K562 (cell line): Measurements from ENCODE around the gene XRCC3. TPM values are rescaled to one million over a fixed set of nuclear protein-coding genes. Genes with fewer than 3 reads are reported as not detected.

Source experiments
- ATAC-seq: fragments of 200-7000 bp; cut with Tn5 transposase; 3 replicates; pipeline ENCODE4 v1.9.1; 2020; ENCODE audit warnings: moderate library complexity
- BruUV-seq: library from RNA; stranded (reverse); fragments of 400-500 nt; replicated peaks from 2 replicates; lab custom pipeline; 2021; lab: Mats Ljungman, UMichigan
- CTCF ChIA-PET: fragments of 300-600 bp; formaldehyde crosslinking; extraction: SDS; loops from one replicate; lab custom pipeline; 2021; ENCODE audit warnings: low intra/inter-chr PET ratio; lab: Yijun Ruan, JAX
- POLR2A ChIA-PET: fragments of 300-600, 350-650 bp; sonication (Branson Sonifier 250); formaldehyde crosslinking; extraction: SDS; loops from one replicate; lab custom pipeline; 2021; ENCODE audit warnings: antibody characterized with exemption, inconsistent platforms; lab: Yijun Ruan, JAX
- DNase-seq, 4 experiments: peaks; one replicate each; pipeline versions ENCODE4 v3.0.0 to v3.0.0-alpha.2; 2011 to 2018; ENCODE audit warnings: low spot score in 3 of 4, mixed read lengths in 3 of 4; ENCODE audit errors: extremely low read depth in 1 of 4
- FAIRE-seq: peaks from 2 replicates; lab custom pipeline; 2011; peaks lifted over from hg19 to GRCh38; lab: Jason Lieb, UNC
- H2AFZ ChIP-seq: 2 replicates; pipeline ENCODE4 v1.6.0; 2011; ENCODE audit warnings: low read depth, low read length, control low read depth, inconsistent platforms
- H3K27ac ChIP-seq: fragments of 200-600 bp; 3 replicates; pipeline ENCODE4 v1.8.0; 2011; ENCODE audit warnings: low read depth, mild to moderate bottlenecking, control low read depth, inconsistent platforms, low read length, moderate library complexity, mixed read lengths; ENCODE audit errors: extremely low read depth
- H3K27me3 ChIP-seq, 2 experiments: fragments of 300-600 bp in 1 of 2; 2 replicates in 1 of 2; 3 replicates in 1 of 2; pipeline versions ENCODE4 v1.6.0 to v1.8.0; 2011; ENCODE audit warnings: inconsistent platforms in 2 of 2, low read length in 2 of 2, mild to moderate bottlenecking in 1 of 2, mixed read lengths in 1 of 2, moderate library complexity in 1 of 2; ENCODE audit not compliant: control insufficient read depth in 2 of 2, insufficient read depth in 2 of 2
- H3K36me3 ChIP-seq: fragments of 300-600 bp; 3 replicates; pipeline ENCODE4 v1.8.0; 2011; ENCODE audit warnings: mild to moderate bottlenecking, low read length, inconsistent platforms; ENCODE audit not compliant: control insufficient read depth, insufficient read depth
- H3K4me1 ChIP-seq, 2 experiments: fragments of 200-600 bp in 1 of 2; replicated peaks in 1 of 2; 2 replicates in 1 of 2; 3 replicates in 1 of 2; pipeline versions ENCODE4 v1.5.1 to v1.8.0; 2011; ENCODE audit warnings: inconsistent platforms in 2 of 2, low read length in 2 of 2, mild to moderate bottlenecking in 1 of 2, mixed read lengths in 1 of 2, moderate library complexity in 1 of 2; ENCODE audit not compliant: control insufficient read depth in 2 of 2, insufficient read depth in 2 of 2
- H3K4me2 ChIP-seq: 2 replicates; pipeline ENCODE4 v1.6.1; 2011; ENCODE audit warnings: low read length, control low read depth, inconsistent platforms, mixed read lengths; ENCODE audit not compliant: insufficient read depth
- H3K4me3 ChIP-seq: fragments of 200-600 bp; sonication (generic), shearing (Covaris generic); 2 replicates; pipeline ENCODE4 v1.5.1; 2016; ENCODE audit warnings: control low read depth, inconsistent platforms
- H3K79me2 ChIP-seq: fragments of 200-600 bp; 3 replicates; pipeline ENCODE4 v1.8.0; 2011; ENCODE audit warnings: low read length, inconsistent platforms; ENCODE audit not compliant: control insufficient read depth, insufficient read depth
- H3K9ac ChIP-seq, 2 experiments: 2 replicates each; pipeline versions ENCODE4 v1.6.0 to v1.6.1; 2011; ENCODE audit warnings: low read depth in 2 of 2, low read length in 2 of 2, control low read depth in 1 of 2, inconsistent platforms in 1 of 2, mild to moderate bottlenecking in 1 of 2, mixed read lengths in 1 of 2; ENCODE audit not compliant: insufficient read depth in 1 of 2
- H3K9me1 ChIP-seq: one replicate; pipeline ENCODE4 v1.6.0; 2011; ENCODE audit warnings: inconsistent platforms, mild to moderate bottlenecking, low read length, moderate library complexity; ENCODE audit not compliant: control insufficient read depth, insufficient read depth
- H3K9me3 ChIP-seq: replicated peaks from 2 replicates; pipeline ENCODE4 v1.5.1; 2011; ENCODE audit warnings: low read depth, low read length, inconsistent platforms; ENCODE audit not compliant: control insufficient read depth, insufficient read depth
- H4K20me1 ChIP-seq: replicated peaks from 2 replicates; pipeline ENCODE4 v1.6.1; 2011; ENCODE audit warnings: low read length, inconsistent platforms, mixed read lengths; ENCODE audit not compliant: control insufficient read depth, insufficient read depth
- HDGF ChIP-seq: fragments of 450-650 bp; IDR thresholded peaks from 2 replicates; pipeline ENCODE4 v1.6.1; 2016
- HMG20A ChIP-seq: fragments of 450-650 bp; formaldehyde crosslinking; conservative IDR thresholded peaks from 2 replicates; pipeline ENCODE4 v1.4.0; 2020; ENCODE audit warnings: mild to moderate bottlenecking, mixed read lengths
- MAFK ChIP-seq: IDR thresholded peaks from 2 replicates; pipeline ENCODE4 v1.6.1; 2011; ENCODE audit warnings: low read length, improper control_type of control experiment
- NCOA1 ChIP-seq: fragments of 450-650 bp; IDR thresholded peaks from 2 replicates; pipeline ENCODE4 v1.6.1; 2016; ENCODE audit warnings: low read depth
- POLR2G ChIP-seq: fragments of 200-400 bp; formaldehyde crosslinking; IDR thresholded peaks from 2 replicates; pipeline ENCODE4 v1.6.1; 2017; ENCODE audit warnings: low read depth, mild to moderate bottlenecking, antibody characterized with exemption, low read length, moderate library complexity
- POLR2H ChIP-seq: IDR thresholded peaks from 2 replicates; pipeline ENCODE4 v1.6.1; 2016; ENCODE audit warnings: missing genetic modification characterization, low read depth, mild to moderate bottlenecking, control low read depth, missing compliant biosample characterization, moderate library complexity
- ZC3H8 ChIP-seq: fragments of 450-650 bp; IDR thresholded peaks from 2 replicates; pipeline ENCODE4 v1.6.1; 2017
- ZNF23 ChIP-seq: fragments of 250-450 bp; sonication (Bioruptor Pico); IDR thresholded peaks from 2 replicates; pipeline ENCODE4 v1.4.0; 2020; ENCODE audit warnings: mild to moderate bottlenecking
- ZNF384 ChIP-seq: IDR thresholded peaks from 2 replicates; pipeline ENCODE4 v1.6.1; 2012; ENCODE audit warnings: low read depth, low read length, improper control_type of control experiment
- WGBS: fragments of 100-300 bp; shearing (Covaris generic); methylation state at CpG from one replicate; pipeline ENCODE4 v1.1.6; 2016; ENCODE audit warnings: low coverage, mixed read lengths; ENCODE audit not compliant: insufficient coverage; ENCODE audit errors: missing lambda C conversion rate; 5-methylcytosine and 5-hydroxymethylcytosine counted together
- in situ Hi-C: fragments of 300-500 bp; cut with MboI; formaldehyde crosslinking; loops from 4 replicates; pipeline ENCODE4 v1.15.0; 2018; ENCODE audit warnings: inconsistent platforms, mixed read lengths
- intact Hi-C: fragments of 100-400 bp; cut with micrococcal nuclease; formaldehyde crosslinking; loops from 2 replicates; pipeline ENCODE4 v1.14.2; 2022
- polyA plus RNA-seq, 8 experiments: library from polyadenylated mRNA; depleted of rRNA in 4 of 8; stranded (reverse) in 5 of 8; unstranded in 3 of 8; fragments of >200 nt; fragmentation: Nextera tagmentation in 2 of 8; fragmentation: Illumina TruSeq in 1 of 8; extraction: Ambion mirVana in 2 of 8; extraction: Trizol in 1 of 8; gene quantifications; 2 replicates each; pipeline versions ENCODE4 v1.2.1 to v1.2.3, GENCODE V29; 2011 to 2014; ENCODE audit warnings: inconsistent platforms in 1 of 8, missing spikeins in 1 of 8
- total RNA-seq, 7 experiments: library from RNA; depleted of rRNA in 6 of 7; stranded (reverse); fragments of >200 nt in 6 of 7; fragmentation: Illumina TruSeq in 2 of 7; extraction: Trizol in 2 of 7; gene quantifications; 2 replicates each; pipeline versions ENCODE4 v1.2.1 to v1.2.3, GENCODE V29; 2011 to 2021; ENCODE audit warnings: low replicate concordance in 1 of 7

XRCC3 gene
- total and polyA plus RNA-seq, 9 of the 15 experiments (the other 6 are each of a cell fraction or from before 2014, with no cell fraction given) = 0.34 to 59.3 (median 30.3) TPM

- no peaks in the 10 kb centered on the region for H3K79me2 ChIP-seq
- FAIRE-seq (no peak), ATAC-seq (no peak), DNase-seq (no peak)
- H3K4me2 ChIP-seq = no peak overlapping the region
- ChIA-PET POLR2A (no interaction called here), CTCF (no interaction called here)
- H2AFZ ChIP-seq = no peak overlapping the region
- no peaks in the 10 kb centered on the region for H3K9me1 ChIP-seq
- intact Hi-C loops = no loop called here
- H3K9me3 ChIP-seq = no peaks in the 10 kb centered on the region
- no peak overlapping the region for H3K9ac ChIP-seq
- H3K27me3 ChIP-seq = no peaks in the 10 kb centered on the region
- H3K4me3 ChIP-seq = no peak overlapping the region
- BruUV-seq = no TSS peak
- TF ChIP-seq HDGF (no peak), POLR2G (no peak), NCOA1 (no peak), MAFK (no peak), ZNF384 (no peak), HMG20A (CRISPR knock-in tag) (no peak), ZC3H8 (no peak), POLR2H (tag) (no peak), ZNF23 (no peak)
- H3K4me1 ChIP-seq = no peaks in the 10 kb centered on the region
- peaks cover 70% of the 10 kb centered on the region; the same call in 2 of the 3 replicates for H3K36me3 ChIP-seq
- no peaks in the 10 kb centered on the region for H4K20me1 ChIP-seq
- 93% methylated on average over 2 of the region's 2 CpGs for WGBS
- in situ Hi-C loops = no loop called here
- H3K27ac ChIP-seq = no peak overlapping the region
These were observed 45.9 kb downstream of the XRCC3 start for GRCh38 chr14:103669370-103669769.
